Stimulated activated naive B cell treated with anti-CD40 and anti-IgM and Interleukin-4, amounts not matched to agents 10 μg/mL and 1 μg/mL and 100 μg/mL, for 72 hours (primary cell): ENCODE measurements around the gene DDRGK1.
"Not testable (repeated sequence)": the region's sequence is repeated elsewhere in the genome, so short reads cannot be mapped to it uniquely, and the experiment has no call there.

Experiments used
- ATAC-seq, 2 donors: fragments of 150-1000 bp; cut with Tn5 transposase; replicated peaks; 2 replicates each; pipeline ENCODE4 v1.10.0; 2021; ENCODE audit warnings: moderate library complexity in 1 of 2
- DNase-seq: peaks from one replicate; pipeline ENCODE4 v3.0.0; 2021
- H3K27ac Mint-ChIP-seq: one replicate; pipeline ENCODE4 v1.8.0; 2022; ENCODE audit warnings: mild to moderate bottlenecking, mixed read lengths
- H3K27me3 Mint-ChIP-seq, 2 donors: one replicate each; pipeline ENCODE4 v1.8.0; 2022; ENCODE audit warnings: mixed read lengths in 2 of 2
- H3K36me3 Mint-ChIP-seq, 2 donors: one replicate each; pipeline ENCODE4 v1.8.0; 2022; ENCODE audit warnings: mixed read lengths in 2 of 2, mild to moderate bottlenecking in 1 of 2
- H3K4me1 Mint-ChIP-seq, 2 donors: one replicate each; pipeline ENCODE4 v1.8.0; 2022; ENCODE audit warnings: mixed read lengths in 2 of 2, mild to moderate bottlenecking in 1 of 2
- H3K4me3 Mint-ChIP-seq, 2 donors: one replicate each; pipeline ENCODE4 v1.8.0; 2022; ENCODE audit warnings: mild to moderate bottlenecking in 2 of 2, mixed read lengths in 2 of 2, moderate library complexity in 1 of 2
- H3K9me3 Mint-ChIP-seq, 2 donors: one replicate each; pipeline ENCODE4 v1.8.0; 2022; ENCODE audit warnings: mixed read lengths in 2 of 2, mild to moderate bottlenecking in 1 of 2

DDRGK1 gene

GRCh38 chr20:3164763-3165410 lies 39.6 kb downstream of the DDRGK1 start:
- ATAC-seq (no peak), DNase-seq (no peak)
- peaks cover 34 to 54% of the 10 kb centered on the region in 2 donors for H3K27me3 Mint-ChIP-seq
- H3K36me3 Mint-ChIP-seq = no peaks in the 10 kb centered on the region
- no peak overlapping the region for H3K4me3 Mint-ChIP-seq
- no peak overlapping the region for H3K27ac Mint-ChIP-seq
- no peaks in the 10 kb centered on the region for H3K9me3 Mint-ChIP-seq
- H3K4me1 Mint-ChIP-seq = peaks cover 4 to 14% of the 10 kb centered on the region in 2 donors

DNA sequence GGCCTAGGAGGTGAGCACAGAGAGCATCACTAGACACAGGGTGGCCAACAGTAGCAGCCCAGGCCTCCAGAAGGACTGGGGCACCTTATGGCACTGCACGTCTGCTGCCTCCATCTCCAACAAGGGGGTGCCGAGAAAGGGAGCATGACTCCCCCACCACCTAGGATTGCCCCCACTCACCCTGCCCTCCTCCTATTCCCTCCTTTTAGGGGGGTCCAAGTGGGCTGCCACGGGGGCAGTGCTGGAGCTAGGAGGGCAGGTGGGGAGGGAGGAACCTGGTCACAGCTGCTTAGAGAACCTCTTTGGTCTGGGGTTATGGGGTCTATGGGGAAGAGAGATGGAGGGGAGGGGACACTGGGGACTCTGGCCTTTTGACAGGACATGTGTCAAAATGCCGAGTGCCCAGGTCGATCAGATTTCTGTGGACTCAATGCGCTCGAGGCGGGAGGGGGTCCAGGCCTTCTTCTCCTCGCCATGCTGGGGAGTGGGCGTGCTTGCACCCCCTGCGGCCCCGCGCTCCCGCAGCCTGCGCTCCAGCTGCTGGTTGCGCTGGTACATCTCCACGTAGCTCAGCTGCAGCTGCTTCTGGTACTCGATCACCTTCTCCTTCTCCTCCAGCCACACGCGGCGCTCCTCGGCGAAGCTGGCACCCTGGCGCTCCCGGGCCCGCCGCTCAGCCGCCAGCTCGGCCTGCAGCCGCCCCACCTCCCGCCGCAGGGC lies 40.3 kb downstream of the DDRGK1 start:
- Mint-ChIP-seq H3K9me3 (no peaks in the 10 kb centered on the region), H3K4me3 (no peak overlapping the region), H3K36me3 (no peaks in the 10 kb centered on the region), H3K27ac (no peak overlapping the region), H3K27me3 (peaks cover 29 to 47% of the 10 kb centered on the region in 2 donors), H3K4me1 (peaks cover 6 to 14% of the 10 kb centered on the region in 2 donors)
- ATAC-seq = no peak
- DNase-seq = no peak

GRCh38 chr20:3163099-3164042 lies 41.1 kb downstream of the DDRGK1 start:
- H3K4me1 Mint-ChIP-seq = peaks cover 8 to 15% of the 10 kb centered on the region in 2 donors
- no peak for ATAC-seq
- no peaks in the 10 kb centered on the region for H3K9me3 Mint-ChIP-seq
- no peak for DNase-seq
- peaks cover 21 to 38% of the 10 kb centered on the region in 2 donors for H3K27me3 Mint-ChIP-seq
- no peaks in the 10 kb centered on the region for H3K36me3 Mint-ChIP-seq
- no peak overlapping the region for H3K4me3 Mint-ChIP-seq
- no peak overlapping the region for H3K27ac Mint-ChIP-seq

- Mint-ChIP-seq H3K9me3 (no peaks in the 10 kb centered on the region), H3K4me1 (peaks cover 15 to 25% of the 10 kb centered on the region in 2 donors), H3K4me3 (no peak overlapping the region), H3K27me3 (peaks cover 15 to 29% of the 10 kb centered on the region in 2 donors), H3K27ac (no peak overlapping the region), H3K36me3 (peaks cover 0 to 3% of the 10 kb centered on the region in 2 donors)
- ATAC-seq = no peak
- DNase-seq = no peak
These were observed 42.3 kb downstream of the DDRGK1 start for GRCh38 chr20:3162080-3162611.

GRCh38 chr20:3161316-3162079 lies 43.0 kb downstream of the DDRGK1 start:
- no peak overlapping the region for H3K4me3 Mint-ChIP-seq
- H3K27ac Mint-ChIP-seq = no peak overlapping the region
- ATAC-seq = no peak
- peaks cover 21 to 31% of the 10 kb centered on the region in 2 donors for H3K4me1 Mint-ChIP-seq
- peaks cover 13 to 23% of the 10 kb centered on the region in 2 donors for H3K27me3 Mint-ChIP-seq
- no peak for DNase-seq
- H3K36me3 Mint-ChIP-seq = peaks cover 4 to 8% of the 10 kb centered on the region in 2 donors
- no peaks in the 10 kb centered on the region for H3K9me3 Mint-ChIP-seq

- H3K4me3 Mint-ChIP-seq = no peak overlapping the region
- H3K27ac Mint-ChIP-seq = no peak overlapping the region
- ATAC-seq (no peak), DNase-seq (no peak)
- no peaks in the 10 kb centered on the region for H3K9me3 Mint-ChIP-seq
- H3K27me3 Mint-ChIP-seq = peaks cover 6 to 13% of the 10 kb centered on the region in 2 donors
- H3K4me1 Mint-ChIP-seq = peaks cover 28 to 36% of the 10 kb centered on the region in 2 donors
- H3K36me3 Mint-ChIP-seq = peaks cover 4 to 8% of the 10 kb centered on the region in 2 donors
These were observed 44.1 kb downstream of the DDRGK1 start for GRCh38 chr20:3160418-3160817.

DNA sequence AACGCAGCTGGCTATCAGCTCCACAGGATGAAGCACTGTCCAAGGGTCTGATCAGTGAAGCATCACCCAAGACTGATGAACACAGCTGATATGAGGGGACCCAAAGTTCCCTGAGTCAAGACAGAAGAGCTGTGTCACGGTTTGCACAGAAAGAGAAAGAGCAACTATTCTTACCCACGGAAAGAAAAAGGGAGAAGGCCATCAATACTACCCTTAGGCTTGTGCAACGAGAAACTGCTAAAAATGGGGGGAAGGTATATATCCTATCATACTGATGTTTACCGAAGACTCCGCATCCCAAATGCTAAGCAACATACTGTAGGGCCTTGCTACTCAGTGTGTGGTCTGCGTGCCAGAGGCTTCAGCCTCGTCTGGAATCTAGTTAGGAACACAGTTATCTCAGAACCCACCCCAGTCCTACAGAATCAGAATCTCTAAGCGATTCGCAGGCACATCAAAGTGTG lies 45.5 kb downstream of the DDRGK1 start:
- Mint-ChIP-seq H3K4me1 (peaks cover 30 to 47% of the 10 kb centered on the region in 2 donors), H3K27me3 (peaks cover 3 to 6% of the 10 kb centered on the region in 2 donors)

GRCh38 chr20:3157817-3158216 lies 46.7 kb downstream of the DDRGK1 start:
- peak in 1 of 2 donors; percentile 2 for ATAC-seq
- no peaks in the 10 kb centered on the region for H3K27me3 Mint-ChIP-seq
- peaks cover 35 to 55% of the 10 kb centered on the region in 2 donors for H3K4me1 Mint-ChIP-seq
- peak overlapping the region; percentile 73 to 75 for H3K4me3 Mint-ChIP-seq
- no peak for DNase-seq
- peaks cover 12 to 17% of the 10 kb centered on the region in 2 donors for H3K36me3 Mint-ChIP-seq
- H3K9me3 Mint-ChIP-seq = no peaks in the 10 kb centered on the region
- peak overlapping the region; percentile 85 for H3K27ac Mint-ChIP-seq

More for the DNA sequence above, 45.5 kb downstream of the DDRGK1 start:
- peak overlapping the region; percentile 96 for H3K27ac Mint-ChIP-seq
- peak overlapping the region; percentile 89 to 93 for H3K4me3 Mint-ChIP-seq
- peaks cover 9 to 10% of the 10 kb centered on the region in 2 donors for H3K36me3 Mint-ChIP-seq
- ATAC-seq (peak in 1 of 2 donors; percentile 9), DNase-seq (no peak)
- H3K9me3 Mint-ChIP-seq = no peaks in the 10 kb centered on the region

GRCh38 chr20:3156811-3157619 lies 47.5 kb downstream of the DDRGK1 start:
- DNase-seq = no peak
- no peaks in the 10 kb centered on the region for H3K9me3 Mint-ChIP-seq
- peaks cover 12 to 17% of the 10 kb centered on the region in 2 donors for H3K36me3 Mint-ChIP-seq
- H3K27me3 Mint-ChIP-seq = no peaks in the 10 kb centered on the region
- peaks cover 40 to 61% of the 10 kb centered on the region in 2 donors for H3K4me1 Mint-ChIP-seq
- ATAC-seq = peak; percentile 81 to 86
- H3K27ac Mint-ChIP-seq = peak overlapping the region; percentile 89
- peak overlapping the region; percentile 73 to 75 for H3K4me3 Mint-ChIP-seq

- DNase-seq, H3K27me3 Mint-ChIP-seq, H3K9me3 Mint-ChIP-seq: not testable (repeated sequence)
- H3K27ac Mint-ChIP-seq = peak overlapping the region; percentile 87
- peak; percentile 66 to 76 for ATAC-seq
- H3K4me3 Mint-ChIP-seq = peak overlapping the region in 1 of 2 donors; percentile 47
- H3K36me3 Mint-ChIP-seq = peaks cover 20 to 31% of the 10 kb centered on the region in 2 donors
- H3K4me1 Mint-ChIP-seq = peaks cover 33 to 64% of the 10 kb centered on the region in 2 donors
These were observed 52.3 kb downstream of the DDRGK1 start for GRCh38 chr20:3152057-3152644.

DNA sequence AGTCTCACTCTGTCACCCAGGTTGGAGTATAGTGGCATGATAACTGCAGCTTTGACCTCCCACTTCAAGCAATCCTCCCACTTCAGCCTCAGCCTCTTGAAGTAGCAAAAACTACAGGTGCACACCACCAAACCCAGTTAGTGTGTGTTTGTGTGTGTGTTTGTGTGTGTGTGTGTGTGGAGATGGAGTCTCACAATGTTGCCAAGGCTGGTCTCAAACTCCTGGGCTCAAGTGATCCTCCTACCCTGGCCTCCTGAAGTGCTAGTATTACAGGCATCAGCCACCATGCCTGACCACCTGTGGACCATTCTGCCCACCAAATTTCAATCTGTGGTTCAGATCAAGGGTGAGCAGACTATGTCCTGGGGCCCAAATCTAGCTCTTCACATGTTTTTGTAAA lies 53.6 kb downstream of the DDRGK1 start:
- no peak for ATAC-seq
- Mint-ChIP-seq H3K27ac (peak overlapping the region; percentile 86), H3K4me1 (peaks cover 26 to 55% of the 10 kb centered on the region in 2 donors)

DNA sequence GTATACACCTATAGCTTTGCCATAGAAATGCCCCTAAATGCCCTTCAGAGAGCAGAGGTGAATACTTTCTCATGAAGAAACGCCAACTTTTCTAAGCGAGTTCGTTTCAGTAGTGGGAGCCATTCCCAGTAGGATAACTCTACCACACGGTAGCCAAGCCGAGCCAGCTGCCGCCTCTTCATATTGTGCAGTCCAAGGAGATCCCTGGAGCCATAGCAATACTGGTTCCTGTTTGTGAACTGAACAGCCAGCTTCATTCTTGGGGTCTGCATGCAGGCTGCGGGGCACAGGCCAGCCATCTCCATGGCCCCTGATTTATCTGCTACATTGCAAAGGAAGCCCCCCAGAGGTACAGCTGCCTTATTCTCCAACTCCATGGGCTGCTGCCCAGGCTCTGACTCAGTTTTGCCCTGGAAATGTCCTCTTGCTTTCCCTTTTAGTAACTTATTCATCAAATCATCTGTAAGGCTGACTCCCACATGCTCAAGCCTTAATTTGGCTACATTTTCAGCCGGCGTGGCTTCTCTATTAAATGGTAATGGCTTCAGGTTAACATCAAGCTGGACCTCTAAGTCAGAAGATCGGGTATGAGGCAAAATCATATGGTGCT lies 57.6 kb downstream of the DDRGK1 start:
- no peak overlapping the region for H3K27ac Mint-ChIP-seq
- H3K36me3 Mint-ChIP-seq = peaks cover 23 to 34% of the 10 kb centered on the region in 2 donors
- no peaks in the 10 kb centered on the region for H3K27me3 Mint-ChIP-seq
- no peaks in the 10 kb centered on the region for H3K9me3 Mint-ChIP-seq
- peaks cover 10 to 28% of the 10 kb centered on the region in 2 donors for H3K4me1 Mint-ChIP-seq
- no peak overlapping the region for H3K4me3 Mint-ChIP-seq
- no peak for DNase-seq
- no peak for ATAC-seq

More for the DNA sequence above, 53.6 kb downstream of the DDRGK1 start:
- H3K4me3 Mint-ChIP-seq = no peak overlapping the region
- no peak for DNase-seq
- peaks cover 22 to 34% of the 10 kb centered on the region in 2 donors for H3K36me3 Mint-ChIP-seq
- no peaks in the 10 kb centered on the region for H3K9me3 Mint-ChIP-seq
- no peaks in the 10 kb centered on the region for H3K27me3 Mint-ChIP-seq
